Keratinocyte (primary cell): ENCODE results near the gene TMEM208.

ENCODE experiments used
- CTCF ChIP-seq, 3 experiments: IDR thresholded peaks in 1 of 3; conservative IDR thresholded peaks in 1 of 3; optimal IDR thresholded peaks in 1 of 3; 2 replicates in 2 of 3; 3 replicates in 1 of 3; pipeline versions ENCODE3 to v1.5.1; 2011; ENCODE audit warnings: low read length in 3 of 3, mild to moderate bottlenecking in 3 of 3, moderate library complexity in 2 of 3, control low read depth in 1 of 3, inconsistent platforms in 1 of 3; ENCODE audit not compliant: insufficient read depth in 2 of 3; ENCODE audit errors: extremely low read depth in 1 of 3
- EZH2 ChIP-seq: IDR thresholded peaks from one replicate; pipeline ENCODE4 v1.6.1; 2012; ENCODE audit warnings: inconsistent platforms, mild to moderate bottlenecking, low read length, moderate library complexity

- TF ChIP-seq EZH2 = no peak
- no peak for TF ChIP-seq CTCF (optimal IDR thresholded peaks at IDR 0.05 in 1 of 3, IDR thresholded peaks at IDR 0.05 in 1 of 3, conservative IDR thresholded peaks at IDR 0.05 in 1 of 3; ENCODE audit: extremely low read depth in 1 of 3, insufficient read depth in 2 of 3, low read length in 3 of 3)
Observed at GRCh38 chr16:67277294-67277998, 50.5 kb downstream of the TMEM208 start.
